ENCODE results near the gene CD300E. TPM values are rescaled to one million over a fixed set of nuclear protein-coding genes. Genes with fewer than 3 reads are reported as not detected.
A peak's percentile ranks its signal among the peaks of the same experiment; 100 is the strongest.

The CD300E gene
- total and polyA plus RNA-seq, 9 donors, result 0.11 to 1.1 (median 0.30) TPM

DNA sequence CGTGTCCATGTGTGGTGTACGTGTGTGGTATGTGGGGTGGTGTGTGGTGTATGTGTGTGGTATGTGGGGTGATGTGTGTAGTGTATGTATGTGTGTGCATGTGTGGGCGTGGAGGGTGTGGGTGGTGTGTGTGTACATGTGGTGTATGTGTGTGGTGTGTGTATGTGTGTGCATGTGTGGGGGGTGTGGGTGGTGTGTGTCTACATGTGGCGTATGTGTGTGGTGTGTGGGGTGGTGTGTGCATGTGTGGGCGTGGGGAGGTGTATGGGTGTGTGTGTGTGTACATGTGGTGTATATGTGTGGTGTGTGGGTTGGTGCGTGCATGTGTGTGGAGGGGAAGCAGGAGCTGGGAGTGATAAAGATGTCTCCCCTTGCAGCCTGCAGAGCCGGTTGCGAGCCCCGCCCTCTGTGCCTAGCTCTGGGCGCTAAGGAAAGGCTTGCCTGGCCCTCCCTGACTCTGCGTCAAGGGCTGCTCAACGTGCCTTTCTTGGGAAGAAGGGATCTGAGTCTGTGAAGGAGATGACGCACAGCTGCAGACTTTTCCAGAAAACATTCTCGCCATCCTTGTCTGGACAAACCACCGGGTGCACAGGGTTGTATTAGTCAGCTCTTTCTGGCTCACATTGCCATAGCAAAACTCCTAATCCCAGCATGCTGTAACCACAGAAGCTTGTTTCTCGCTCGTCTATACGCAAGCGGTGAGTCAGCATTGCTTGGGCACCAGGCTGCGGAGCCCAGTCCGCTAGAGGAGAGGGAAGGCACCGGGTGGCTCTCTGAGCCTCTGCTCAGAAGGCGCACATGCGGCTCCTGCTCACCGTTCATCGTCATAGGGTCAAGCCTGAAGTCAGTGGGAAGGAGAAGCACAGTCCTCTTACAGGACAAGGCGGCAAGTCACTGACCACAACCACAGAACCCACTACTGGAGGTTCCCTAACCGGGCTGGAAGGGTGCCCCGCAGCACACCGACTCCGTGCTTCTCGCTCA, 54.2 kb downstream of the CD300E start:
- peak in 4 of 5 donors; percentile 21 to 61 (median 48) for DNase-seq
- Histone ChIP-seq H3K9me3 (no peaks in the 10 kb centered on the region), H3K4me3 (no peak overlapping the region), H3K27ac (no peak overlapping the region), H3K27me3 (no peaks in the 10 kb centered on the region), H3K4me1 (ENCODE audit: insufficient read depth) (no peaks in the 10 kb centered on the region), H3K36me3 (no peaks in the 10 kb centered on the region)
- TF ChIP-seq, protein P1, sequence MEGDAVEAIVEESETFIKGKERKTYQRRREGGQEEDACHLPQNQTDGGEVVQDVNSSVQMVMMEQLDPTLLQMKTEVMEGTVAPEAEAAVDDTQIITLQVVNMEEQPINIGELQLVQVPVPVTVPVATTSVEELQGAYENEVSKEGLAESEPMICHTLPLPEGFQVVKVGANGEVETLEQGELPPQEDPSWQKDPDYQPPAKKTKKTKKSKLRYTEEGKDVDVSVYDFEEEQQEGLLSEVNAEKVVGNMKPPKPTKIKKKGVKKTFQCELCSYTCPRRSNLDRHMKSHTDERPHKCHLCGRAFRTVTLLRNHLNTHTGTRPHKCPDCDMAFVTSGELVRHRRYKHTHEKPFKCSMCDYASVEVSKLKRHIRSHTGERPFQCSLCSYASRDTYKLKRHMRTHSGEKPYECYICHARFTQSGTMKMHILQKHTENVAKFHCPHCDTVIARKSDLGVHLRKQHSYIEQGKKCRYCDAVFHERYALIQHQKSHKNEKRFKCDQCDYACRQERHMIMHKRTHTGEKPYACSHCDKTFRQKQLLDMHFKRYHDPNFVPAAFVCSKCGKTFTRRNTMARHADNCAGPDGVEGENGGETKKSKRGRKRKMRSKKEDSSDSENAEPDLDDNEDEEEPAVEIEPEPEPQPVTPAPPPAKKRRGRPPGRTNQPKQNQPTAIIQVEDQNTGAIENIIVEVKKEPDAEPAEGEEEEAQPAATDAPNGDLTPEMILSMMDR (IDR thresholded peaks at IDR 0.05), result no peak
- no peak for TF ChIP-seq EP300 (IDR thresholded peaks at IDR 0.05)
- no peak for TF ChIP-seq POLR2A (IDR thresholded peaks at IDR 0.05)
- intact Hi-C loops (cut with DNase I), result no loop called here
- 40 to 44% (median 41%) methylated on average over 32 of the region's 32 CpGs for WGBS, 3 donors

DNA sequence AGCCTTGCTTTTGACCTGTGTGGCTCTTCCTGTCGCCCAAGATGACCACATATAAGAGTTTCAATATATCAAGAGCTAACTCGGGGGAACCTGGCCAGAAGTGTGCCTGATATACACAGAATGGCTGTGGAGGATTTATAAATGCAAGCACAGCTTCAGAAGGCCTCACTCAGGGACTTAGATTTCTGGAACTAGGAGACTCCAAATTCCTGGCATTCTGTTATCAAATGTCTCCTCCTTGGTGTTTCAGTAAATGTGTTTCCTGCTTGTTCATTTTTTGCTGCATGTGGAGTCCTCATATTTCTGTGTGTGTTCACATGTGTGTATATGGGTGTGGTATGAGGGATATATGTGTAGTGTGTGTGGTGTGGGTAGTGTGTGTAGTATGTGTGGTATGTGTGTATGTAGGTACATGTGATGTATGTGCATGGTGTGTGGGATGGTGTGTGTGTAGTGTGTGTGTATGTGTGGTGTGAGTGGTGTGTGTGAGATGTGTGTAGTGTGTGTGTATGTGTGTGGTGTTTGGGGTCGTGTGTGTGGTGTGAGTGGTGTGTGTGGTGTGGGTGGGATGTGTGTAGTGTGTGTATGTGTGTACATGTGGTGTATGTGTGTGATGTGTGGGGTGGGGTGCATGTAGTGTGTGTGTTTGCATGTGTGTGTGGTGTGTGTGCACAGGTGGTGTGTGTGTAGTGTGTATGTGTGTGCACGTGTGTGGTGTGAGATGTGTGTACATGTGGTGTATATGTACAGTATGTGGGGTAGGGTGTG, 55.2 kb downstream of the CD300E start:
- DNase-seq, result no peak
- 61 to 66% (median 65%) methylated on average over 4 of the region's 4 CpGs for WGBS, 3 donors
- no peak for TF ChIP-seq POLR2A (IDR thresholded peaks at IDR 0.05)
- TF ChIP-seq, protein P1 (IDR thresholded peaks at IDR 0.05), result no peak
- no peak for TF ChIP-seq EP300 (IDR thresholded peaks at IDR 0.05)
- H3K36me3 ChIP-seq, result no peaks in the 10 kb centered on the region
- no peak overlapping the region for H3K4me3 ChIP-seq
- intact Hi-C loops (cut with DNase I), result no loop called here
- H3K27ac ChIP-seq, result no peak overlapping the region
- H3K9me3 ChIP-seq, result no peaks in the 10 kb centered on the region
- no peaks in the 10 kb centered on the region for H3K27me3 ChIP-seq
- no peaks in the 10 kb centered on the region for H3K4me1 ChIP-seq (ENCODE audit: insufficient read depth)

DNA sequence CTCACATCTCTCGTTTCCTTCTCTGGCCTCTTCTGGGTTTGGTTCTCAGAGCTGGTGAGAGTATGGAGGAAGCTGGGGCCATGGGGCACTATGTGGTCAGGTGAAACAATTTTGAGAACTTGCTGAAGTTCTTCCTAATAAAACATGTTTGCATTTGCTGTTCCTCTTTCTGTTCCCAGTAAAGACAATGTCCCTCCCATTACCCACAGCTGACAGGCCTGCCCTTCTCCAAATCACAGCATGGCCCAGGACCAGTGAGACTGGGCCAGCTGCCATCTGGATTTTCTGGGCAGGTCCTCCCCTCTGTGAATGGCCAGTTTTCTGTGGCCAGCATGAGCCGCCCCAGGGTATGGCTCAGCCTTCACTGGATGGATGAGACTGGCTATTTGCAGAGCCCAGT, 56.1 kb downstream of the CD300E start, which contains the start of gene CD300H:
Gene CD300H, minus strand, starts transcription at position 113 of the 400 bp plus-strand sequence.
- DNase-seq, result no peak
- WGBS, 3 donors, result 82 to 91% (median 84%) methylated on average over 2 of the region's 2 CpGs
- intact Hi-C loops (cut with DNase I), result no loop called here
- no peaks in the 10 kb centered on the region for H3K36me3 ChIP-seq
- no peak within 1 kb of the TSS for H3K27ac ChIP-seq
- H3K9me3 ChIP-seq, result no peaks in the 10 kb centered on the region
- TF ChIP-seq, protein P1 (IDR thresholded peaks at IDR 0.05), result no peak
- TF ChIP-seq POLR2A (IDR thresholded peaks at IDR 0.05), result no peak
- no peak for TF ChIP-seq EP300 (IDR thresholded peaks at IDR 0.05)
- H3K4me3 ChIP-seq, result no peak within 1 kb of the TSS
- H3K4me1 ChIP-seq (ENCODE audit: insufficient read depth), result no peaks in the 10 kb centered on the region
- H3K27me3 ChIP-seq, result no peaks in the 10 kb centered on the region

DNA sequence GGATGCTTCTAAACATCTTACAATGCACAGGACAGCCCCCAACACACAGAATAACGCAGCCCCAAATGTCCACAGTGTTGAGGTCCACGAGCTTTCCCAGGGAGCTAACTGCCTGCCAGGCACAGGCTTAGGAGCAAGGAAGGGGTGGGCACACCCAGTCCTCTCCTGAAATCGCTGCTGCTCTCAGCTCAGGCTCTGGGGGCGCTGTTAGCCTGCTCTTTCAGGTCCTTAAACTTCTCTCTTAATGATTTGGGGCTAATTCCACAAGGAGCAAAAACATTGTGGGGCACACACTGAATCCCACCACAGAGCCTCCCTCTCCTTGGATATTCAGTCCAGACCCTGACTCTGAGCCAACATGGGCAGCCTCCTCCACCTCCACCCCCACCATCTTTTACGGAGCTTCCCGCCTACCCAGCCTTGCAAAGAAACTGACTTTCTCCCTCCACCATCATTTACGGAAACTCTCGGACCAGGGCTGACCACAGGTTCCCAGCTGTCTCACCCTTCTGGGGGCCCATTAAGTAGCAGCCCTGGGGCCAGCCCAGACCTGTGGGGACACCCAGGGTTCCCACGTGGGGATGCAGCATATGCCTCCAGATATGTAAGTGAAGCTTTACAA, 57.3 kb downstream of the CD300E start:
- peak in 1 of 5 donors; percentile 47 for DNase-seq
- Histone ChIP-seq H3K4me1 (ENCODE audit: insufficient read depth) (no peaks in the 10 kb centered on the region), H3K4me3 (no peak overlapping the region), H3K36me3 (no peaks in the 10 kb centered on the region), H3K9me3 (no peaks in the 10 kb centered on the region), H3K27ac (no peak overlapping the region), H3K27me3 (no peaks in the 10 kb centered on the region)
- no peak for TF ChIP-seq POLR2A (IDR thresholded peaks at IDR 0.05)
- WGBS, 3 donors, result 15 to 34% (median 24%) methylated on average over 9 of the region's 9 CpGs
- intact Hi-C loops (cut with DNase I), result no loop called here
